GM15510 (cell line): Measurements from ENCODE around the gene CEP63.

Experiments
- POLR2A ChIP-seq: IDR thresholded peaks from 3 replicates; pipeline ENCODE4 v1.6.1; 2011; ENCODE audit warnings: borderline replicate concordance; ENCODE audit not compliant: insufficient read length; ENCODE audit errors: extremely low read depth

The CEP63 gene

GRCh38 chr3:134525293-134525692 lies 39.4 kb downstream of the CEP63 start:
- TF ChIP-seq POLR2A = no peak

- no peak for TF ChIP-seq POLR2A
Measured at GRCh38 chr3:134526319-134526718, 40.5 kb downstream of the CEP63 start.

- TF ChIP-seq POLR2A = no peak
Measured at GRCh38 chr3:134527037-134527436, 41.2 kb downstream of the CEP63 start.

GRCh38 chr3:134527538-134528186 lies 41.8 kb downstream of the CEP63 start:
- TF ChIP-seq POLR2A = no peak

- no peak for TF ChIP-seq POLR2A
Measured at GRCh38 chr3:134533493-134533892, 47.6 kb downstream of the CEP63 start.

- no peak for TF ChIP-seq POLR2A
Measured at GRCh38 chr3:134535186-134535970, 49.5 kb downstream of the CEP63 start.

GRCh38 chr3:134536781-134537180 lies 50.9 kb downstream of the CEP63 start:
- no peak for TF ChIP-seq POLR2A

- no peak for TF ChIP-seq POLR2A
Measured at GRCh38 chr3:134542287-134542958, 56.6 kb downstream of the CEP63 start.

GRCh38 chr3:134543113-134543512 lies 57.3 kb downstream of the CEP63 start:
- TF ChIP-seq POLR2A = no peak

GRCh38 chr3:134544316-134544715 lies 58.5 kb downstream of the CEP63 start:
- no peak for TF ChIP-seq POLR2A

- TF ChIP-seq POLR2A = no peak
Measured at GRCh38 chr3:134545818-134546217, 60.0 kb downstream of the CEP63 start.

- no peak for TF ChIP-seq POLR2A
Measured at GRCh38 chr3:134552784-134553183, 66.9 kb downstream of the CEP63 start.

GRCh38 chr3:134559591-134559990 lies 73.7 kb downstream of the CEP63 start:
- TF ChIP-seq POLR2A = no peak

GRCh38 chr3:134562055-134562454 lies 76.2 kb downstream of the CEP63 start:
- no peak for TF ChIP-seq POLR2A

GRCh38 chr3:134563601-134564000 lies 77.7 kb downstream of the CEP63 start:
- no peak for TF ChIP-seq POLR2A
